HepG2 (cell line): ENCODE measurements around the gene PCBD2. TPM values are rescaled to one million over a fixed set of nuclear protein-coding genes. Genes with fewer than 3 reads are reported as not detected.

Source experiments
- ATAC-seq: fragments of 200-7000 bp; cut with Tn5 transposase; 3 replicates; pipeline ENCODE4 v1.9.1; 2020; ENCODE audit warnings: mild to moderate bottlenecking, moderate library complexity
- BruUV-seq: library from RNA; stranded (reverse); fragments of 400-500 nt; replicated peaks from 2 replicates; lab custom pipeline; 2021; lab: Mats Ljungman, UMichigan
- CTCF ChIA-PET: fragments of 300-600 bp; formaldehyde crosslinking; extraction: SDS; loops from one replicate; lab custom pipeline; 2021; ENCODE audit warnings: low total read pairs, inconsistent platforms, low intra/inter-chr PET ratio; lab: Yijun Ruan, JAX
- POLR2A ChIA-PET: fragments of 350-600 bp; sonication (Branson Sonifier 250); formaldehyde crosslinking; loops from one replicate; lab custom pipeline; 2020; ENCODE audit warnings: antibody characterized with exemption, inconsistent platforms; lab: Yijun Ruan, JAX
- DNase-seq: peaks from one replicate; pipeline ENCODE4 v3.0.0-alpha.2; 2015; ENCODE audit warnings: low spot score
- FAIRE-seq: peaks from 3 replicates; lab custom pipeline; 2011; peaks lifted over from hg19 to GRCh38; lab: Jason Lieb, UNC
- H2AFZ ChIP-seq: one replicate; pipeline ENCODE4 v1.6.1; 2011; ENCODE audit warnings: low read length, inconsistent platforms
- H3K27ac ChIP-seq: fragments of 300-600 bp; 3 replicates; pipeline ENCODE4 v1.8.0; 2011; ENCODE audit warnings: mixed run types, mild to moderate bottlenecking, mixed read lengths, low read length, inconsistent platforms; ENCODE audit not compliant: insufficient read depth; ENCODE audit errors: extremely low read length
- H3K27me3 ChIP-seq, 2 experiments: fragments of 200-600 bp in 1 of 2; 2 replicates in 1 of 2; 3 replicates in 1 of 2; pipeline versions ENCODE4 v1.6.0 to v1.8.0; 2011; ENCODE audit warnings: low read length in 2 of 2, mild to moderate bottlenecking in 2 of 2, moderate library complexity in 2 of 2, inconsistent platforms in 1 of 2; ENCODE audit not compliant: insufficient read depth in 2 of 2, control insufficient read depth in 1 of 2
- H3K36me3 ChIP-seq, 2 experiments: fragments of 200-600 bp in 1 of 2; replicated peaks in 1 of 2; 2 replicates in 1 of 2; 3 replicates in 1 of 2; pipeline versions ENCODE4 v1.5.1 to v1.8.0; 2011; ENCODE audit warnings: low read length in 2 of 2, inconsistent platforms in 1 of 2; ENCODE audit not compliant: insufficient read depth in 2 of 2, control insufficient read depth in 1 of 2
- H3K4me1 ChIP-seq: 2 replicates; pipeline ENCODE4 v1.5.1; 2012; ENCODE audit warnings: low read length, inconsistent platforms; ENCODE audit not compliant: insufficient read depth
- H3K4me2 ChIP-seq: 2 replicates; pipeline ENCODE4 v1.6.0; 2011; ENCODE audit warnings: low read depth, low read length, inconsistent platforms
- H3K4me3 ChIP-seq, 3 experiments: fragments of 200-600 bp in 1 of 3; sonication (generic), shearing (Covaris generic) in 1 of 3; replicated peaks in 1 of 3; 2 replicates each; pipeline ENCODE4 v1.5.1; 2011 to 2016; ENCODE audit warnings: low read length in 3 of 3, inconsistent platforms in 2 of 3, low read depth in 2 of 3, mild to moderate bottlenecking in 2 of 3, control low read depth in 1 of 3, mixed read lengths in 1 of 3; ENCODE audit not compliant: insufficient read depth in 1 of 3
- H3K79me2 ChIP-seq: one replicate; pipeline ENCODE4 v1.6.1; 2011; ENCODE audit warnings: low read length, inconsistent platforms; ENCODE audit not compliant: insufficient read depth
- H3K9ac ChIP-seq: 2 replicates; pipeline ENCODE4 v1.6.0; 2011; ENCODE audit warnings: mild to moderate bottlenecking, low read depth, low read length, inconsistent platforms; ENCODE audit not compliant: insufficient read depth
- H3K9me3 ChIP-seq: 2 replicates; pipeline ENCODE4 v1.5.1; 2012; ENCODE audit warnings: mild to moderate bottlenecking, low read length
- H4K20me1 ChIP-seq: 2 replicates; pipeline ENCODE4 v1.6.0; 2011; ENCODE audit warnings: inconsistent platforms, mild to moderate bottlenecking, low read length, moderate library complexity; ENCODE audit not compliant: insufficient read depth
- BRCA1 ChIP-seq: sonication (generic); formaldehyde crosslinking; IDR thresholded peaks from 2 replicates; pipeline ENCODE4 v1.4.0; 2020; ENCODE audit warnings: missing genetic modification reagents
- NFIC ChIP-seq: IDR thresholded peaks from 2 replicates; pipeline ENCODE4 v1.6.1; 2012; ENCODE audit warnings: mild to moderate bottlenecking, low read length, inconsistent platforms
- PAWR ChIP-seq: sonication (generic); formaldehyde crosslinking; IDR thresholded peaks from 2 replicates; pipeline ENCODE4 v1.4.0; 2020; ENCODE audit warnings: missing genetic modification reagents, mild to moderate bottlenecking, borderline replicate concordance
- RFX5 ChIP-seq: IDR thresholded peaks from 2 replicates; pipeline ENCODE4 v1.6.1; 2011; ENCODE audit warnings: low read depth, low read length, improper control_type of control experiment
- XRCC5 ChIP-seq: fragments of 200-400 bp; formaldehyde crosslinking; optimal IDR thresholded peaks from 2 replicates; pipeline ENCODE3; 2017; ENCODE audit warnings: mild to moderate bottlenecking, low read length
- ZHX2 ChIP-seq, 2 experiments: sonication (generic) in 1 of 2; formaldehyde crosslinking in 1 of 2; IDR thresholded peaks; 2 replicates each; pipeline versions ENCODE4 v1.6.1 to v1.9.0; 2014 to 2022; ENCODE audit warnings: antibody characterized with exemption in 1 of 2, borderline replicate concordance in 1 of 2, inconsistent platforms in 1 of 2, low read depth in 1 of 2, missing genetic modification reagents in 1 of 2
- WGBS: methylation state at CpG from one replicate; pipeline ENCODE4 v1.1.6; 2017; ENCODE audit warnings: low lambda C conversion rate; 5-methylcytosine and 5-hydroxymethylcytosine counted together
- in situ Hi-C: cut with HindIII; loops from 2 replicates; pipeline ENCODE4 v1.10.0; 2017; ENCODE audit warnings: low pct_unique_long_range_greater_than_20kb; ENCODE audit not compliant: extremely low pct_ligation_motif_present
- intact Hi-C: fragments of 100-400 bp; cut with micrococcal nuclease; formaldehyde crosslinking; loops from one replicate; pipeline ENCODE4 v1.10.0; 2022; ENCODE audit not compliant: unreplicated experiment
- polyA plus RNA-seq, 8 experiments: library from polyadenylated mRNA; depleted of rRNA in 3 of 8; stranded (reverse) in 7 of 8; unstranded in 1 of 8; fragments of >200 nt; fragmentation: Illumina TruSeq in 4 of 8; extraction: Trizol in 4 of 8; gene quantifications; 2 replicates each; pipeline versions ENCODE4 v1.2.1 to v1.2.3, GENCODE V29; 2011 to 2016; ENCODE audit warnings: low read depth in 4 of 8, missing spikeins in 1 of 8, mixed read lengths in 1 of 8; ENCODE audit not compliant: insufficient read depth in 1 of 8
- total RNA-seq, 5 experiments: library from RNA; depleted of rRNA; stranded (reverse); fragments of >200 nt; fragmentation: Illumina TruSeq; extraction: Trizol; gene quantifications; 2 replicates each; pipeline ENCODE4 v1.2.3, GENCODE V29; 2016; ENCODE audit warnings: low read depth in 1 of 5
- TF ChIP-seq, protein P1 (sequence below): sonication (generic); formaldehyde crosslinking; IDR thresholded peaks from 2 replicates; pipeline ENCODE4 v1.4.0; 2020; ENCODE audit warnings: missing genetic modification reagents, mild to moderate bottlenecking, borderline replicate concordance
- TF ChIP-seq, protein P2 (sequence below): sonication (generic); formaldehyde crosslinking; IDR thresholded peaks from 2 replicates; pipeline ENCODE4 v1.8.1; 2022; ENCODE audit warnings: low read depth, mild to moderate bottlenecking, missing genetic modification reagents

Gene PCBD2
- total and polyA plus RNA-seq, 2 of the 13 experiments (the other 11 are each of a cell fraction or from before 2014, with no cell fraction given) = 5.5 to 12.0 TPM

DNA sequence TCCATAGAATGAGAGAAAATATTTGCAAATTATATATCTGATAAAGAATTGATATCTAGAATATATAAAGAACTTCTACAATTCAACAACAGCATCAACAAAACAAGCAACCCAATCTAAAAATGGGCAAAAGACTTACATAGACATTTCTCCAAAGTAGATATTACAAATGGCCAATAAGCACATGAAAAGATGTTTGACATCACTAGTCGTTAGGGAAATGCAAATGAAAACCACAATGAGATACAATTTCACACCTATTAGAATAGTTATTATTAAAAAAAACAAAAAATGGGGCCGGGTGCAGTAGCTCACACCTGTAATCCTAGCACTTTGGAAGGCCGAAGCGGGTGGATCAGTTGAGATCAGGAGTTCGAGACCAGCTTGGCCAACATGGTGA, 87.2 kb downstream of the PCBD2 start:
- WGBS = 79% methylated on average over 5 of the region's 5 CpGs
- no peak for TF ChIP-seq BRCA1 (CRISPR knock-in tag)
- TF ChIP-seq RFX5 = peak; percentile 76
- no peak for ATAC-seq
- intact Hi-C loops = no loop called here
- in situ Hi-C loops = no loop called here
- no peak overlapping the region for H2AFZ ChIP-seq
- no peak overlapping the region for H3K4me2 ChIP-seq
- no peaks in the 10 kb centered on the region for H3K4me1 ChIP-seq
- H3K36me3 ChIP-seq = no peaks in the 10 kb centered on the region
- BruUV-seq = no TSS peak
- no peaks in the 10 kb centered on the region for H3K79me2 ChIP-seq
- H3K9ac ChIP-seq = no peak overlapping the region
- H3K27ac ChIP-seq = no peak overlapping the region
- no peaks in the 10 kb centered on the region for H3K27me3 ChIP-seq
- H3K9me3 ChIP-seq = no peaks in the 10 kb centered on the region
- no peaks in the 10 kb centered on the region for H4K20me1 ChIP-seq
- no peak overlapping the region for H3K4me3 ChIP-seq
- FAIRE-seq = no peak
- no peak for DNase-seq
- ChIA-PET CTCF (no interaction called here), POLR2A (no interaction called here)

- ChIA-PET CTCF (no interaction called here), POLR2A (no interaction called here)
- intact Hi-C loops (no loop called here), in situ Hi-C loops (no loop called here)
- Histone ChIP-seq H3K9me3 (no peaks in the 10 kb centered on the region), H3K4me3 (no peak overlapping the region), H4K20me1 (no peaks in the 10 kb centered on the region), H3K36me3 (no peaks in the 10 kb centered on the region), H3K4me2 (no peak overlapping the region), H3K79me2 (no peaks in the 10 kb centered on the region), H3K9ac (no peak overlapping the region), H3K27me3 (no peaks in the 10 kb centered on the region), H3K4me1 (no peaks in the 10 kb centered on the region), H2AFZ (no peak overlapping the region), H3K27ac (no peak overlapping the region)
- DNase-seq = no peak
- WGBS = 89% methylated on average over 2 of the region's 2 CpGs
- no TSS peak for BruUV-seq
- no peak for FAIRE-seq
- ATAC-seq = no peak
- TF ChIP-seq ZHX2 (IDR thresholded peaks at IDR 0.05; ENCODE audit: low read depth) (no peak), ZHX2 (CRISPR knock-in tag; IDR thresholded peaks at IDR 0.05; ENCODE audit: borderline replicate concordance) (no peak), NFIC (no peak), XRCC5 (no peak), PAWR (CRISPR knock-in tag) (no peak)
- TF ChIP-seq, protein P1, sequence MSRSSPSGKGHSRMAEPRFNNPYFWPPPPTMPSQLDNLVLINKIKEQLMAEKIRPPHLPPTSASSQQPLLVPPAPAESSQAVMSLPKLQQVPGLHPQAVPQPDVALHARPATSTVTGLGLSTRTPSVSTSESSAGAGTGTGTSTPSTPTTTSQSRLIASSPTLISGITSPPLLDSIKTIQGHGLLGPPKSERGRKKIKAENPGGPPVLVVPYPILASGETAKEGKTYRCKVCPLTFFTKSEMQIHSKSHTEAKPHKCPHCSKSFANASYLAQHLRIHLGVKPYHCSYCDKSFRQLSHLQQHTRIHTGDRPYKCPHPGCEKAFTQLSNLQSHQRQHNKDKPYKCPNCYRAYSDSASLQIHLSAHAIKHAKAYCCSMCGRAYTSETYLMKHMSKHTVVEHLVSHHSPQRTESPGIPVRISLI = no peak
- TF ChIP-seq, protein P2, sequence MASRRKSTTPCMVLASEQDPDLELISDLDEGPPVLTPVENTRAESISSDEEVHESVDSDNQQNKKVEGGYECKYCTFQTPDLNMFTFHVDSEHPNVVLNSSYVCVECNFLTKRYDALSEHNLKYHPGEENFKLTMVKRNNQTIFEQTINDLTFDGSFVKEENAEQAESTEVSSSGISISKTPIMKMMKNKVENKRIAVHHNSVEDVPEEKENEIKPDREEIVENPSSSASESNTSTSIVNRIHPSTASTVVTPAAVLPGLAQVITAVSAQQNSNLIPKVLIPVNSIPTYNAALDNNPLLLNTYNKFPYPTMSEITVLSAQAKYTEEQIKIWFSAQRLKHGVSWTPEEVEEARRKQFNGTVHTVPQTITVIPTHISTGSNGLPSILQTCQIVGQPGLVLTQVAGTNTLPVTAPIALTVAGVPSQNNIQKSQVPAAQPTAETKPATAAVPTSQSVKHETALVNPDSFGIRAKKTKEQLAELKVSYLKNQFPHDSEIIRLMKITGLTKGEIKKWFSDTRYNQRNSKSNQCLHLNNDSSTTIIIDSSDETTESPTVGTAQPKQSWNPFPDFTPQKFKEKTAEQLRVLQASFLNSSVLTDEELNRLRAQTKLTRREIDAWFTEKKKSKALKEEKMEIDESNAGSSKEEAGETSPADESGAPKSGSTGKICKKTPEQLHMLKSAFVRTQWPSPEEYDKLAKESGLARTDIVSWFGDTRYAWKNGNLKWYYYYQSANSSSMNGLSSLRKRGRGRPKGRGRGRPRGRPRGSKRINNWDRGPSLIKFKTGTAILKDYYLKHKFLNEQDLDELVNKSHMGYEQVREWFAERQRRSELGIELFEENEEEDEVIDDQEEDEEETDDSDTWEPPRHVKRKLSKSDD (CRISPR knock-in tag) = no peak
Measured at GRCh38 chr5:134993161-134993560, 88.2 kb downstream of the PCBD2 start.
